SK-MEL-5 (cell line): ENCODE data around the gene TRIM7. TPM values are rescaled to one million over a fixed set of nuclear protein-coding genes. Genes with fewer than 3 reads are reported as not detected.
"Not testable (repeated sequence)": the region's sequence is repeated elsewhere in the genome, so short reads cannot be mapped to it uniquely, and the experiment has no call there.

Experiments used
- DNase-seq: peaks from one replicate; pipeline ENCODE4 v3.0.0-alpha.2; 2016; ENCODE audit warnings: low read depth, low spot score
- in situ Hi-C: cut with HindIII; loops from 2 replicates; pipeline ENCODE4 v1.10.0; 2016; ENCODE audit warnings: low sequenced_read_pairs, high pct_unique_total_duplicates, low pct_unique_long_range_greater_than_20kb
- total RNA-seq: library from RNA; depleted of rRNA; stranded (reverse); fragments of >200 nt; shearing (Covaris generic); gene quantifications from 2 replicates; pipeline ENCODE4 v1.2.3, GENCODE V29; 2014

TRIM7 gene
- total RNA-seq, 1 experiment from 2014 or later, result 6.8 TPM

DNA sequence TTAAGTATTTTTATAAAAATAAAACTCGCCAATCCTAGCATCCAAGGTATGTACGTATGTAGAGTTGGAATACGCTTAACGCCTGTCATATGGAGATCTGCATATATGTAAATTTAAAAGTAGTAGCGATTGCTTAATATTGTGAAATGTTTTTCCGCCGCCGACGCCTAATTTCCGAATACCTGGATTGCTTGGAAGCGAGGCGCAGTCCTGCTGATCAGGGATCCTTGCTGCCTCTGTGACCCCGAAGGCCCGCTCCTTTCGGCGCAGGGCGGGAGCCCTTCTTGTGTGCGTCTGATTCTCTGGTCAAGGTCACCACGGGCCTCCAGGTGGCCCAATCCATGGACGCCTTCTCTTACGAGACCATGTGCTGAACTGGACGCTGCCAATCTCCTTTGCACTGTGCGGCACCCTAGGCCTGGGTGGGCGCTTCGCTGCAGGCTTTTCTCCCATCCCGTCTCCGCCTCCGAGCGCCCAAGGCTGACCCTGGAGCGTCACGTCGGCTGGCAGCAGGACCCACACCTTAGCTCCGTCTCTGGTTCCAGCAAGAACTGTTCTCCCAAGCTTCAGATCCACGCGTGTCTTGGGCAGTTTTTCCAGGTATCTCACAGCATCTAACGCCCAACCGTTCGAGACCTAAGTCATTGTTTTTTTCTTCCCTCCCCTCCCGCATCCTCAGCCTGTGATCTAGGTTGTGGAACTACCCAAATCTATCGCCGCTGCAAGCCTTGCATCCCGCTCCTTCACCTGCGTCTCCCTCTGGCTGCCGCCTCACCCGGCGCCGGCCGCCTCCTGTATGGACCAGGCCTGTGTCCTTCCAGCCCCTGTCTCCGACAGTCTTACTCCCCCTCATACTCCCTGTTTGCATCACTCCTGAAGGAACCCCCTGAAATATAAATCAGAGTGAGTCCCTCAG is 14.5 kb upstream of the TRIM7 start:
- DNase-seq, result no peak
- in situ Hi-C loops, result no loop called here

DNA sequence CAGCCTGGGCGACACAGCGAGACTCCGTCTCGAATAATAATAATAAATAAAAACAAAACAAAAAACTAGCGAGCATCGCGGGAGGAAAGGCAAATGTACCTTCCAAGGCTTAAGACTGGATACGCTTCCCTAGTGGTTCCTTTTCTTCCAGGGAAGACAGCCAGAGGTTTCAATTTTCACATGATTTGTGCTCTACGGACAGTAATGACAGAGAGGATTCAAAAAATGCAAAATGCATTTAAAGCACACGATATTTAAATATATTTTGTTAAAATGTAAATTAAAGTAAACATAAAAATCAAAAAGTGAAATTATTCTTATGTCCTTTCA is 13.8 kb upstream of the TRIM7 start:
- in situ Hi-C loops, result no loop called here

DNA sequence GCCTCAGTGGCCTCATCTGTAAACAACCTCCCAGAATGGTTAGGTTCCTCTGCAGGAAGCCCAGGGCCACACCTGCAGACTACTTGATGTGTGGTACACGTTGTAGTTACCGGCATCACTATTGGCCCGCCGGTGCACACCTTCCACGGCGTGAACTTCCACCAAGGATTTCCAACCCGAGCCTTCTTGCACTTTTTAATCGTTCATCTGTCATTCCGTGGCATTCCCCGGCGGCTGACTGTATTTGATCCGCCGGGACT is 12.7 kb upstream of the TRIM7 start:
- in situ Hi-C loops, result no loop called here

More for the DNA sequence above, 13.8 kb upstream of the TRIM7 start:
- DNase-seq, result peak; percentile 28

DNA sequence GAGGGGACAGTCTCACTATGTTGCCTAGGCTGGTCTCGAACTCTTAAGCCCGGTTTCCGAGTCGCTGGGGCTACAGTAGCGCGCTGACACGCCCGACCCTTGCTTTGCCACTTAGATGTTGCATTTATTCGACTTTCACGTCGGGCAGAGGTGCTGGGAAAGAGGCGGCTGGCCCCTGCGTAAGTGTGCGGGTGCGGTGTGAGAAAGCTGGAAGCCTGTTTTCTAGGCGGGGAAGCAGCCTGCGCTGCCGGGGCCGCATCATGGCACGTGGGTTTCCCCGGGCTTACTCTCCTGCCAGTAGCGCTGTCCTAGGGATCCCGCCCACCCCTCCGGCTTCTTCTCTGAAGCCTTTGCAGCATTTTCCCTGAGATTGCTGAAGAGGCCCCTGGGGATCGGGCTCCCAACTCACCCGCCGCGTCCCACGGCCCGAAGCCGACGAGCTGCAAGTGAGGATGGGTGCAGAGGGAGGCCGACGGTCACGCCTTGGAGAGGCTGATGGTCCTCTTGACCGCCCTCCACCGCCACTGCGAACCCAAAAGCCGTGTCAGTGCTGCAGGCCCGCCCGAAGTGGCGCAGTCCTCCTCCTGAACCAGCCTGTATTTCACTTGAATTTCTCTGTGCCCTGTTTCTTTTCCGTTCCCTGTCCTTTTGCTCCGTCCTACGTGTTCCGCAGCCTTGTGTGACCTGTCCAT is 12.3 kb upstream of the TRIM7 start:
- peak; percentile 62 for DNase-seq
- in situ Hi-C loops, result no loop called here

More for the DNA sequence above, 12.7 kb upstream of the TRIM7 start:
- no peak for DNase-seq

DNA sequence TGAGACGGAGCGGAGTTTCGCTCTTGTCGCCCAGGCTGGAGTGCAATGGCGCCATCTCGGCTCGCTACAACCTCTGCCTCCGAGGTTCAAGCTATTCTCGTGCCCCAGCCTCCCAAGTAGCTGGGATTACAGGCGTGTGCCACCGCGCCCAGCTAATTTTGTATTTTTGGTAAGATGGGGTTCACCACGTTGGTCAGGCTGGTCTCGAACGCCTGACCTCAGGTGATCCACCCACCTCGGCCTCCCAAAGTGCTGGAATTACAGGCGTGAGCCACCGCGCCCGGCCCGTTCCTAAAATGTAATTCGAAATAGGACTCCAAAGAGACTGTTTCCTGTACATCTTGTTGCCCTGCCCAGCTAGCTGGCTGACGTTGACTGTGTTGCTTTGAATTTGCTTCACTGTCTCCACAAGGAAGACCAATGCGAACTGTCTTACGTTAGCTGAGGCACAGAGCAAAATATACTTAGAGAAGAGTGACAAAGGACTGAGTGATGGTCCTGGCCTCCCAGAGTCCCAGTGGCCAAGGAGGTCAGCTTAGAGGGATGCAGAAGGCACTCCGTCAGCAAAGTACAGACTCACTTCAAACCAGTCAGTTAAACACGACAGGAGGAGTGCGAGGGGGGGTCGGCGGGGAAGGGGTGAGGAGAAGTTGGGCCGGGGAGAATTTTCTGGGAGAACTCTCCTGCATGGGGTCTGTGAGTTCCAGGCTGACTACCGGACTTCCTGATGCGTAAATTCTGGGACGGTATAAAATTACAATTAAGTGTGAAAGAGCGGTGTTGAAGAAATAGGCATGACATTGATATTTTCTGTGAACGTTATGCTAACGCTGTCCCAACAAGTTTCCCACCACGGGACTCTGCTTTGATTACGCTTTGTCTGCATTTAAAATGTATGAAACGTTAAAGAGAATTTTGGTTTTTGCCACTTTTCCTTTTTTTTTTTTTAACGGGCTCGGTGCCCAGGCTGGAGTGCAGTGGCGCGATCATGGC is 11.3 kb upstream of the TRIM7 start:
- in situ Hi-C loops, result no loop called here
- peak; percentile 76 for DNase-seq

DNA sequence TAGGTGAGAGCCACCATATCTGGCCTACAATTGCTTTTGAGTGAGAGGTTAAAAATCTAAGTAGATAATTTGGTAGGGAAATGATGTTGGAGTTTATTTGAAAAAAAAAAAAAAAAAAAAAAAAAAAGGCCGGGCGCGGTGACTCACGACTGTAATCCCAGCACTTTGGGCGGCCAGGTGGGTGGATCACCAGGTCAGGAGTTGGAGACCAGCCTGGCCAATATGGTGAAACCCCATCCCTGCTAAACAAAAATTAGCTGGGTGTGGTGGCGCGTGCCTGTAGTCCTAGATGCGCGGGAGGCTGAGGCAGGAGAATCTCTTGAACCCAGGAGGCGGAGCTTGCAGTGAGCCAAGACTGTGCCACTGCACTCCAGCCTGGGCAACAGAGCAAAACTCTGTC is 9.3 kb upstream of the TRIM7 start:
- DNase-seq, in situ Hi-C loops: not testable (repeated sequence)

DNA sequence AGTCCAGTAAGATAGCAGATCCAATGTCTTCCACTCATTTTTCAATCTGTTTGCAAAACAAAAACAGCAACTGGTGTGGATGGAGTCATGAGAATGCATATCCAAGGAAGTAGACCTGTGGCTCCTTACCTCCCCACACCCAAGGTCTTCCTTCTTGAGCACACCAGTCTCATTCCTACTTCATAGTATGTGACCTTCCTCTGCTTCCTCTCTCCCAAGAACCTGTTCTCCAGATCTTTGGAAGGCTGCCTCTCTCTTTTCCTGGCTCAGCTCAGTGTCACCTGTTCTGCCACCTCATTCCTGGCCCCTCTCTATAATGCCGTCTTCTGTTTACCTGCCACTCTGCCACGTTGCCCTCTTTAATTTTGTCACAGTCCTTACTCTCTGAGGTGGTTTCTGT is 7.9 kb upstream of the TRIM7 start:
- no peak for DNase-seq
- in situ Hi-C loops, result no loop called here

DNA sequence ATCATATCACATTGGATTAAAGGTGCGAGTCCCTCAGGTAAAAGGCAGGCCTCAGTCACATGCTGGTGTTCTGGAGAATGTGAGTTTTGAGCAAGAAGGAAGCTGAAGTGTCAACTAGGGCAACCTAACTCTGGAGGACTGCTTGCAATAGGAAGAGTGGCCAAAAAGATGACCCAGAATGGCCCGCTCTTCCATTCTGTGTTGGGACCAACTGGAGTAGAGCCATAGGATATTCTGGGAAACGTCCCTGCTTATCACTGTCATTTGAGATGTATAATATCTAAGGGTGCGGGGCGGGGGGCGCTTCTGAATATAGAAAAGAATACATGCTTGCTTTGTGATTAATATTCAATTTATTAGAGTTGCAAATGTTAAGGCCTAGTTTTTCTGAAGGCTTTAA is 7.1 kb upstream of the TRIM7 start:
- in situ Hi-C loops, result no loop called here

DNA sequence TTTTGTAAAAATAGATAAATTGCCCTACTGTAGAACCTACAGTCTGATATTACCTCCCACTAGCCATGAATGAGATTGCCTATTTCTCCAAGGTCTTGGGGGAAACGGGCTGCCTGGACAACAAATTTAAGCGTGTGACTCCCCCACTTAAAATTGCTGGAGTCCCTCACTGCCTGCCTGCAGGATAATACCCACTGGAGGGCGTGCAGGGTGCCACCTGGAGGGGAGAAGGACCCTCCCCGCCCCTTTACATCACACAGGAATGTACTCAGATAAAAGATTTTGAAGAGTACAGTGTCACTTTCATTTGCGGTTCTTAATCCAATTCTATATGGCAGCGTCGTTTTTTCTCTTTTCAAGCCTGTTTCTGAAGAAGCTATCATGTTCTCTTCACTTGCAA is 6.2 kb upstream of the TRIM7 start:
- no peak for DNase-seq
- in situ Hi-C loops, result no loop called here

More for the DNA sequence above, 7.1 kb upstream of the TRIM7 start:
- DNase-seq, result no peak

DNA sequence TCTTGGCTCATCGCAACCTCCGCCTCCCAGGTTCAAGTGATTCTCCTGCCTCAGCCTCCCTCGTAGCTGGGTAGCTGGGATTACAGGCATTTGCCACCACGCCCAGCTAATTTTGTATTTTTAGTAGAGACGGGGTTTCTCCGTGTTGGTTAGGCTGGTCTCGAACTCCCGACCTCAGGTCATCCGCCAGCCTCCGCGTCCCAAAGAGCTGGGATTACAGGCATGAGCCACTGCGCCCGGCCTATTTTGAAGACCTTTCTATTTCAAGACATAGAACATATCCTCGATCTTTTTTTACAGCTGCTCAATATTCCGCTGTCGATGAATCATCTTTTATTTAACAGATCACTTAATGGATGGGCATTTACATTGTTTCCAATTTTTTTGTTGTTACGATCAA is 5.7 kb upstream of the TRIM7 start:
- in situ Hi-C loops, DNase-seq: not testable (repeated sequence)

DNA sequence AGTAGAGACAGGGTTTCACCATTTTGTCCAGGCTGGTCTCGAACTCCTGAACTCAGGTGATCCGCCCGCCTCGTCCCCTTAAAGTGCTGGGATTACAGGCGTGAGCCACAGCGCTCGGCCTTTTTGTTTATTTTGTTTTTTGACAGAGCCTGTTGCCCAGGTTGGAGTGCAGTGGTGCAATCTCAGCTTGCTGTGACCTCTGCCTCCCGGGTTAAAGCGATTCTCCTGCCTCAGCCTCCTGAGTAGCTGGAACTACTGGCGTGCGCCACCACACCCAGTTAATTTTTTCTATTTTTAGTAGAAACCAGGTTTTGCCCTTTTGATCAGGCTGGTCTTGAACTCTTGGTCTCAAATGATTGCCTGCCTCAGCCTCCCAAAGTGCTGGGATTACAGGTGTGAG is 5.2 kb upstream of the TRIM7 start:
- in situ Hi-C loops, DNase-seq: not testable (repeated sequence)

DNA sequence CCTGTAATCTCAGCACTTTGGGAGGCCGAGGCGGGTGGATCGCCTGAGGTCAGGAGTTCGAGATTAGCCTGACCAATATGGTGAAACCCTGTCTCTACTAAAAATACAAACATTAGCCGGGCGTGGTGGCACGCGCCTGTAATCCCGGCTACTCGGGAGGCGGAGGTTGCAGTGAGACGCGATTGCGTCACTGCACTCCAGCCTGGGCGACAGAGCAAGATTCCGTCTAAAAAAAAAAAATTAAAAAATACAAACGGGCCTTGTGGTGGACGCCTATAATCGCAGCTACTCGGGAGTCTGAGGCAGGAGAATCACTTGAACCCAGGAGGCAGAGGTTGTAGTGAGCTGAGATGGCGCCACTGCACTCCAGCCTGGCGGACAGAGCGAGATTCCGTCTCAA is 4.0 kb upstream of the TRIM7 start:
- in situ Hi-C loops, DNase-seq: not testable (repeated sequence)

DNA sequence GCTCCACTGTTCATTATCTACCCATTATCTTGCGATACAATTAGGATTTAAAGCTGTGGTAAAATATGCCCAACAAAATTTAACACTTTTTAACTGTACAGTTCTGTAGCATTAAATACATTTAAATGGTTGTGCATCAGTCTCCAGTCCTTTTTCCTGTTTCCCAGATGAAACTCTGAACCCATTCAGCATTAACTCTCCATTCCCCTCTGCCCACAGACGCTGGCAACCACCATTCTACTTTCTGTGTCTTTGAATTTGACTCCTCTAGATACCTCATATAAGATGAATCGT is 2.9 kb upstream of the TRIM7 start:
- in situ Hi-C loops, result no loop called here
- DNase-seq, result no peak

DNA sequence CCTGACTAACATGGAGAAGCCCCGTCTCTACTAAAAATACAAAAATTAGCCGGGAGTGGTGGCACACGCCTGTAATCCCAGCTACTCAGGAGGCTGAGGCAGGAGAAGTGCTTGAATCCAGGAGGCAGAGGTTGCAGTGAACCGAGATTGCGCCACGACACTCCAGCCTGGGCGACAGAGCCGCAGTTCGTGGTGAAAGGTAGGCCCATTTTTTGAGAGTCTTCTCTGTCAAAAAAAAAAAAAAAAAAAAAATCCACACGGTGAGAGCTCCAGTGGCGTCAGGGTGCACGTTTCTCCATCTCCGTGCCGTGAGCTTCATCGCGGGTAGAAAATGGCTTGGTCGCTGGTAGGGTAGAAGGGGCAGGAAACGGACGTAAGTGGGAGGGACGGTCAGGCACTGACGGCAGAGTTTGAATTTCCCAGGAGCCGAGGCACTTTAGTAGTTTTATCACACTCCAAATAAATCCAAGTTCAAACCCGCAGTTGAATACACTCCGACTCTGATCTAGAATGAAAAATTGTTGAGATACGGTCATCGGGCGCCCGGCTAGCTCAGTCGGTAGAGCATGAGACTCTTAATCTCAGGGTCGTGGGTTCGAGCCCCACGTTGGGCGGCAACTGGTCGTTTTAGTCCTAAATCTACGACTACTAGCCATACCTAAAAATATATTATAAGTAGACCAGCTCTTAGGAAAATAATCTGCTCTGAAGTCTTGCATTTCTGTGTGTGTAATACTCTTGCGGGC is 2.4 kb upstream of the TRIM7 start:
- DNase-seq, result peak; percentile 93
- in situ Hi-C loops, result no loop called here

DNA sequence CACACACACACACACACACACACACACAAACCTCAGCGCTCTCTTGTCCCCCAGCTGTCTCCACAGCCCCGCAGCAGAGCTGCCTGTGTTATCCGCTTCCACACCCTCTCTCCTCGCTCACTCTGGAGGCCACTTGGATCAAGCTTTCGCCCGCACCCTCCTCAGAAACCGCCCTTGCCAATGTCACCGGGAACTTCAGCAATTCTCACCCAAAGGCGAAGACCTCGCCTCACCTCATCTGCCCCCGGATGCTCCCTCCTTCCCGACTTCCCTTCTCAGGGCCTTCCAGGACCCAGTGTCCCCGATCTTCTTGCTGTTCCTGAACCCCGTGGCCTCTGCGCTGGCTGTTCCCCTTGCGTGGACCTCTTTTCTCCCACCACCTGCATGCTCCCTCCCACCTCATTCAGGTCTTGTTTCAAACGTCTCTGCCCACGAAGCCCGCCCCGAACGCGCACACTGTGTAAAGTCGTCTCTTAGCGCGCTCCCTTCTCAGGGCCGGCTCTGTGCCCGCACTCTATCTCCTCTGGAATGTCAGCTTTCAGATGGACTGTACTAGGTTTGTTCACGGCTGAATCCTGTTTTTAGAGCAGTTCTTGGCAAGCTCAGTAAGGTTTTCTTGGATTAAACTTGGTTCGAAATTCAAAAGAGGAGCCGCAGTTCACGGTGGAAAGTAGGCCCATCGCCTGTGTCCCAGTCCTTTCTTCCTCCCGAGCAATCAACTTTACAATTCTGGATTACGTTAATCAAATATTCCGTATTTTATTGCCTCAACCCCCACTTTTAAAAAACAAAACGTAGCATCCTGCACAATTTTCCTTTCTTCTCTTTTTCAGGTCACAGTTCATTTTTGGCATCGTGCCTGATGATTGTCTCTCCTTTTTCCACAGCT is 1.0 kb upstream of the TRIM7 start:
- DNase-seq, result no peak
- in situ Hi-C loops, result no loop called here

DNA sequence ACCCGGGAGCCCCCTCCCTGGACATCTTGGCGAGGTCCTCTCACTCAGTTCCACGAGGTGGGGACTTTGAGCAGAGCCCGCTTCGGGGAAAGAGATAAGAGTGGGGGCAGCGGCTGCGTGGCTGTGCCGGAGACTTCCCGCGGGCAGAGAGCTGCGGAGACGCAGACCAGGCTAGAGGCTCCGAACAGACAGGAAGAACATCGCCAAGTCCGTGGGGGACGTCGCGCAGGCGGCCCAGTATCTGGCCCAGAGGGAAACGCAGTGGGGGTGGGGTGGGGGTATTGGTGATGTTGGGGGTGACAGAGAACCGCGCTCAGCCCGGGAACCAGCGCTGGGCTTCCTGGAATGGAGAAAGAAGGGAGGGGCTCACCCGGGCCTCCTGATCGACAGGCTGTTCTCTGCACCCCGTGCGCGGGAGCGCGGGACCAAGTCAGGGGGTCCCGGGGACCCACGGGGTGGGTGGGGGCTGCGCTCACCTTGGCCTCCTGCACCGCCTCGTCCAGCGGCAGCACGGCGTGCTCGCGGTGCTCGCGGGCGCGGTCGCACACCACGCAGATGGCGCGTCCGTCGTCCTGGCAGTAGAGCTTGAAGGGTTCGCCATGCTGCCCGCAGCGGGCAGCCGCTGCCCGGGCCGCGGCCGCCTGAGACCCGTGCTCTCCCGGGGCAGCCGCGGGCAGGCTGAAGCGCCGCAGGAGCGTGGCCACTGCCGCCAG is 727 bp downstream of the TRIM7 start:
- in situ Hi-C loops, result no loop called here

More for the DNA sequence above, 727 bp downstream of the TRIM7 start:
- no peak for DNase-seq
